Activated CD4-positive, alpha-beta memory T cell treated with anti-CD3 and anti-CD28 coated beads for 36 hours (primary cell): ENCODE data around the gene CACNA2D4. TPM values are rescaled to one million over a fixed set of nuclear protein-coding genes. Genes with fewer than 3 reads are reported as not detected.

Experiments
- CTCF ChIA-PET: fragments of 350-600 bp; sonication (Branson Sonifier 250); formaldehyde crosslinking; loops from one replicate; lab custom pipeline; 2021; ENCODE audit warnings: antibody characterized with exemption, inconsistent platforms; lab: Charles Lee
- POLR2A ChIA-PET: fragments of 350-600 bp; sonication (Branson Sonifier 250); formaldehyde crosslinking; loops from one replicate; lab custom pipeline; 2021; ENCODE audit warnings: antibody characterized with exemption; lab: Charles Lee
- DNase-seq: peaks from one replicate; pipeline ENCODE4 v3.0.0-alpha.2; 2020
- H3K27ac Mint-ChIP-seq: one replicate; pipeline ENCODE4 v1.8.0; 2021; ENCODE audit warnings: mixed read lengths
- H3K27me3 Mint-ChIP-seq: one replicate; pipeline ENCODE4 v1.8.0; 2021; ENCODE audit warnings: mixed read lengths
- H3K36me3 Mint-ChIP-seq: one replicate; pipeline ENCODE4 v1.8.0; 2021; ENCODE audit warnings: mixed read lengths
- H3K4me1 Mint-ChIP-seq: one replicate; pipeline ENCODE4 v1.8.0; 2021; ENCODE audit warnings: low read depth, mixed read lengths
- H3K4me3 Mint-ChIP-seq: one replicate; pipeline ENCODE4 v1.8.0; 2021; ENCODE audit warnings: mild to moderate bottlenecking, mixed read lengths
- H3K9me3 Mint-ChIP-seq: one replicate; pipeline ENCODE4 v1.8.0; 2021; ENCODE audit warnings: mixed read lengths
- intact Hi-C: fragments of 100-400 bp; cut with micrococcal nuclease; formaldehyde crosslinking; loops from one replicate; pipeline ENCODE4 v1.15.1; 2023
- total RNA-seq, 2 experiments: library from RNA; stranded (reverse); gene quantifications; one replicate each; pipeline ENCODE4 v1.2.3, GENCODE V29; 2021

CACNA2D4 gene
- total RNA-seq, 2 experiments from 2014 or later: 11.7 to 13.3 TPM

DNA sequence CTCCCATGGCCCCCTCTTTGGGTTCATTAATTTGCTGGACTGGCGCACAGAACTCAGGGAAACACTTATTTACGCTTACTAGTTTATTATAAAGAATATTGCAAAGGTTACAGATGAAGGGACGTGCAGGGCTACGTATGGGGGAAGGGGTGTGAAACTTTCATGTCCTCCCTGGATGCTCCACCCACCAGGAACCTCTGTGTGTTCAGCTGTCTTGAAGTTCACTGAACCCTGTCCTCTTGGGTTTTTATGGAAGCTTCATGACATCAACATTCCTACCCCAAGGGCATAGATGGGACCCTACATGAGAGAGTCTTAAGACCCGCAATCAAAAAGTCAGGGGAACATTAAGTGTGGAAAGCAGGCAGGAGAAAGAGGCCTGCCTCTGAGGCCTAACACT is 169.4 kb downstream of the CACNA2D4 start:
- Mint-ChIP-seq H3K27me3 (no peaks in the 10 kb centered on the region), H3K9me3 (peaks cover 28% of the 10 kb centered on the region), H3K36me3 (peaks cover 28% of the 10 kb centered on the region), H3K27ac (no peak overlapping the region), H3K4me1 (no peaks in the 10 kb centered on the region), H3K4me3 (no peak overlapping the region)
- CTCF ChIA-PET: no interaction called here
- no peak for DNase-seq
- intact Hi-C loops: no loop called here
- POLR2A ChIA-PET: no interaction called here

DNA sequence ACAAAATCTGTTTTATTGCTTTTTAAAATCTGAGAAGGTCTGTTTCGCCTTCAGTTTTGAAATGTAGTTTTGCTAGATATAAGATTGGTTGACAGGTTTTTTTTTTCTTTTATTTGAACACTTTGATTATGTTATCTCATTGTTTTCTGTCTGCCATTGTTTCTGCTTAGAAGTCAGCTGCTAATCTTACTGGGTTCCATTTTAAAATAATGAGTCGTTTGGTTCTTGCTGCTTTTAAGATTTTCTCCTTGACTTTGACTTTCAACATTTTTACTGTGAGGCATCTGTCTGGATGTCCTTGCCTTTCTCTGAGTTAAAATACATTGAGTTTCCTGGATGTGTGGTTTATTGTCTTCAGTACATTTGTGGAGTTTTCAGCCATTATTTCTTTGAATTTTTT is 170.8 kb downstream of the CACNA2D4 start:
- no peak overlapping the region for H3K27ac Mint-ChIP-seq
- ChIA-PET CTCF (no interaction called here), POLR2A (no interaction called here)
- H3K4me3 Mint-ChIP-seq: no peak overlapping the region
- no peaks in the 10 kb centered on the region for H3K27me3 Mint-ChIP-seq
- no peak for DNase-seq
- H3K9me3 Mint-ChIP-seq: peaks cover 28% of the 10 kb centered on the region
- peaks cover 28% of the 10 kb centered on the region for H3K36me3 Mint-ChIP-seq
- no peaks in the 10 kb centered on the region for H3K4me1 Mint-ChIP-seq
- intact Hi-C loops: no loop called here

DNA sequence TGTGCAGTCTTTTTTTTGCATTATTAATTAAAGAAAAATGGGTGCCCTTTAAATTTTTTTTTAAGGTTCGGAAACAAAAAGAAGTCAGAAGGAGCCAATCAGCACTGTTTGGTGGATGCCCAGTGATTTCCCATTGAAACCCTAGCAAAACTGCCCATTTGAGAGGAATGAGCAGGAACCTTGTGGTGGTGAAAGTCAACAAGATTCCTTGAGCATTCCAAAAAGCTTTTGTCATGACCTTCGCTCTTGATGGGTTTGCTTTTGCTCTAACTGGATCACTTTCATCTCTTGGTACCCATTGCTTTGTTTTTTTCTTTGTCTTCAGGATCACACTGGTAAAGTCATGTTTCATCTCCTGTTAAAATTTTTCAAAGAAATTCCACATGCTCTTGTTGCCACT is 173.5 kb downstream of the CACNA2D4 start:
- H3K9me3 Mint-ChIP-seq: peaks cover 28% of the 10 kb centered on the region

More for the DNA sequence above, 173.5 kb downstream of the CACNA2D4 start:
- Mint-ChIP-seq H3K36me3 (peaks cover 28% of the 10 kb centered on the region), H3K4me3 (no peak overlapping the region), H3K27ac (no peak overlapping the region), H3K27me3 (no peaks in the 10 kb centered on the region), H3K4me1 (peaks cover 12% of the 10 kb centered on the region)
- ChIA-PET CTCF (no interaction called here), POLR2A (no interaction called here)
- intact Hi-C loops: no loop called here
- DNase-seq: no peak

Other genes with a start within 250 kb of the CACNA2D4 start
- gene ADIPOR2, start 227.6 kb downstream of the CACNA2D4 start, total RNA-seq: 10 to 100 TPM; 43.8 to 47.3 TPM
- not detected for gene LRTM2, start 98.1 kb downstream of the CACNA2D4 start, total RNA-seq
- gene DCP1B, start 85.8 kb upstream of the CACNA2D4 start, total RNA-seq: 10 to 100 TPM; 13.1 to 13.4 TPM
- under 1 TPM; 0.07 to 0.12 TPM for gene CACNA1C, start 134.3 kb upstream of the CACNA2D4 start, total RNA-seq